Cardiac septum (tissue), 1 donor: ENCODE measurements around the gene CERS4. TPM values are rescaled to one million over a fixed set of nuclear protein-coding genes. Genes with fewer than 3 reads are reported as not detected.
A peak's percentile ranks its signal among the peaks of the same experiment; 100 is the strongest.
"Not testable (repeated sequence)": the region's sequence is repeated elsewhere in the genome, so short reads cannot be mapped to it uniquely, and the experiment has no call there.

Source experiments
- DNase-seq: peaks from one replicate; pipeline ENCODE4 v3.0.0-alpha.2; 2020; ENCODE audit warnings: low spot score
- intact Hi-C: fragments of 100-400 bp; cut with DNase I; formaldehyde crosslinking; loops from one replicate; pipeline ENCODE4 v1.14.0; 2022
- total RNA-seq: library from RNA; stranded (reverse); fragmentation: NEBNext Ultra II Directional; extraction: Animal tissue kit (Norgen Biotek cat#: 25700); gene quantifications from one replicate; pipeline ENCODE4 v1.2.1, GENCODE V29; 2021
- donor health status: DM: no; HTN: no; CAD: no.

CERS4 gene
- total RNA-seq, 1 donor from 2014 or later: 24.1 TPM

GRCh38 chr19:8239528-8240273 lies 30.5 kb downstream of the CERS4 start:
- DNase-seq: no peak
- intact Hi-C loops: no loop called here

- peak; percentile 92 for DNase-seq
- intact Hi-C loops: no loop called here
Observed at GRCh38 chr19:8240274-8241229, 31.4 kb downstream of the CERS4 start.

- intact Hi-C loops: loop anchor here (1.0 kb wide), 1 partner anchor 9 kb away; no protein-coding TSS in a partner anchor
- DNase-seq: no peak
Observed at GRCh38 chr19:8241646-8242045, 32.5 kb downstream of the CERS4 start.

- DNase-seq: no peak
- intact Hi-C loops: loop anchor here (1.0 kb wide), 1 partner anchor 8 kb away; no protein-coding TSS in a partner anchor
Observed at GRCh38 chr19:8242211-8242821, 33.1 kb downstream of the CERS4 start.

GRCh38 chr19:8243146-8243545 lies 34.0 kb downstream of the CERS4 start:
- intact Hi-C loops: no loop called here
- DNase-seq: no peak

- intact Hi-C loops: no loop called here
- no peak for DNase-seq
Observed at GRCh38 chr19:8244442-8244841, 35.3 kb downstream of the CERS4 start.

GRCh38 chr19:8245869-8246835 lies 37.0 kb downstream of the CERS4 start:
- DNase-seq: no peak
- intact Hi-C loops: no loop called here

- DNase-seq, intact Hi-C loops: not testable (repeated sequence)
Observed at GRCh38 chr19:8247129-8247890, 38.1 kb downstream of the CERS4 start.

GRCh38 chr19:8248348-8249328 lies 39.5 kb downstream of the CERS4 start:
- intact Hi-C loops: no loop called here
- DNase-seq: no peak

GRCh38 chr19:8250596-8250995 lies 41.4 kb downstream of the CERS4 start:
- DNase-seq: no peak
- intact Hi-C loops: loop anchor here (1.0 to 5.0 kb wide), 3 partner anchors 8 to 278 kb away; partner anchors contain the start of gene CERS4

GRCh38 chr19:8251025-8251472 lies 41.9 kb downstream of the CERS4 start:
- intact Hi-C loops: loop anchor here (5.0 kb wide), 2 partner anchors 44 to 279 kb away; partner anchors contain the start of gene CERS4
- peak; percentile 92 for DNase-seq

GRCh38 chr19:8252922-8253589 lies 43.9 kb downstream of the CERS4 start:
- peak; percentile 91 for DNase-seq
- intact Hi-C loops: loop anchor here (1.0 to 5.0 kb wide), 4 partner anchors 46 to 308 kb away; partner anchors contain the start of gene CERS4

GRCh38 chr19:8253678-8254077 lies 44.5 kb downstream of the CERS4 start:
- no peak for DNase-seq
- intact Hi-C loops: loop anchor here (1.0 to 5.0 kb wide), 4 partner anchors 46 to 309 kb away; partner anchors contain the start of gene CERS4

GRCh38 chr19:8254286-8255001 lies 45.3 kb downstream of the CERS4 start:
- DNase-seq: no peak
- intact Hi-C loops: loop anchor here (5.0 kb wide), 2 partner anchors 47 to 282 kb away; partner anchors contain the start of gene CERS4

GRCh38 chr19:8255426-8256125 lies 46.4 kb downstream of the CERS4 start:
- intact Hi-C loops: no loop called here
- no peak for DNase-seq
